ENCODE measurements around the gene PLPPR3. TPM values are rescaled to one million over a fixed set of nuclear protein-coding genes. Genes with fewer than 3 reads are reported as not detected.
"Not testable (repeated sequence)": the region's sequence is repeated elsewhere in the genome, so short reads cannot be mapped to it uniquely, and the experiment has no call there.

The PLPPR3 gene
- total RNA-seq, 1 donor from 2014 or later: not detected

DNA sequence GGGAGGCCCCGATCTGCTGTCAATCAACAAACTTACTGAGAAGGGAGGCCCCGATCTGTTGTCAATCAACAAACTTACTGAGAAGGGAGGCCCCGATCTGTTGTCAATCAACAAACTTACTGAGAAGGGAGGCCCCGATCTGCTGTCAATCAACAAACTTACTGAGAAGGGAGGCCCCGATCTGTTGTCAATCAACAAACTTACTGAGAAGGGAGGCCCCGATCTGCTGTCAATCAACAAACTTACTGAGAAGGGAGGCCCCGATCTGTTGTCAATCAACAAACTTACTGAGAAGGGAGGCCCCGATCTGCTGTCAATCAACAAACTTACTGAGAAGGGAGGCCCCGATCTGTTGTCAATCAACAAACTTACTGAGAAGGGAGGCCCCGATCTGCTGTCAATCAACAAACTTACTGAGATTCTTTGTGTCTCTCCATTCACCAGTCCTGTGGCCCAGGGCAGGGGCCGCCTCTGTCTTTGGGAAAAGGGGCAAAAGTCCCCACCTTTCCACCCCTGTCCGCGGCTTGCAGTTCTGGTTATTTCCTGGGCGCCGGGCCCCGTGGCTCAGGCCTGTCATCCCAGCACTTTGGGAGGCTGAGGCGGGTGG is 32.0 kb upstream of the PLPPR3 start:
- intact Hi-C loops (cut with micrococcal nuclease): not testable (repeated sequence)

DNA sequence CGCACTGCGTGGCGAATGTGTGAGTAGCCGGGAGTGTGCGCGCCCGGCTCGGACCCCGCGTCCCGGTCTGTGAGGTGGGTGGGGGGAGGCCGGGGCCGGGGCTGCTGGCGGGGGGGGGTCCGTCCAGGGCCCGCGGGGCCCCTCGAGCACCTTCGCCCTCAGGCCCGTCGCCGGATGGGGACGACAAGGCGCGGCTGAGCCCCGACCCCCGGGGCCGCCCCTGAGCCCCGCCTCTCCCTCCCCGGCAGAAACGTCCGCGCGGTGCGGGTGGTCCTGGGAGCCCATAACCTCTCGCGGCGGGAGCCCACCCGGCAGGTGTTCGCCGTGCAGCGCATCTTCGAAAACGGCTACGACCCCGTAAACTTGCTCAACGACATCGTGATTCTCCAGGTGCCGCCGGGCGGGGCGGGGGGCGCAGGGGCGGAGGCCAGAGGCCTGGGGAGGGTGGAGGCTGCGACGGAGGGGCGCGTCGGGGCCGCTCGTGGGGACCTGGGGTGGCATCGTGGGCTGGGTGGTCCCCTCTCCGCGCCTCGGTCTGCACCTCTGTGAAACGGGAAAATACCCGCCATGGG is 31.3 kb upstream of the PLPPR3 start:
- intact Hi-C loops (cut with micrococcal nuclease): no loop called here

DNA sequence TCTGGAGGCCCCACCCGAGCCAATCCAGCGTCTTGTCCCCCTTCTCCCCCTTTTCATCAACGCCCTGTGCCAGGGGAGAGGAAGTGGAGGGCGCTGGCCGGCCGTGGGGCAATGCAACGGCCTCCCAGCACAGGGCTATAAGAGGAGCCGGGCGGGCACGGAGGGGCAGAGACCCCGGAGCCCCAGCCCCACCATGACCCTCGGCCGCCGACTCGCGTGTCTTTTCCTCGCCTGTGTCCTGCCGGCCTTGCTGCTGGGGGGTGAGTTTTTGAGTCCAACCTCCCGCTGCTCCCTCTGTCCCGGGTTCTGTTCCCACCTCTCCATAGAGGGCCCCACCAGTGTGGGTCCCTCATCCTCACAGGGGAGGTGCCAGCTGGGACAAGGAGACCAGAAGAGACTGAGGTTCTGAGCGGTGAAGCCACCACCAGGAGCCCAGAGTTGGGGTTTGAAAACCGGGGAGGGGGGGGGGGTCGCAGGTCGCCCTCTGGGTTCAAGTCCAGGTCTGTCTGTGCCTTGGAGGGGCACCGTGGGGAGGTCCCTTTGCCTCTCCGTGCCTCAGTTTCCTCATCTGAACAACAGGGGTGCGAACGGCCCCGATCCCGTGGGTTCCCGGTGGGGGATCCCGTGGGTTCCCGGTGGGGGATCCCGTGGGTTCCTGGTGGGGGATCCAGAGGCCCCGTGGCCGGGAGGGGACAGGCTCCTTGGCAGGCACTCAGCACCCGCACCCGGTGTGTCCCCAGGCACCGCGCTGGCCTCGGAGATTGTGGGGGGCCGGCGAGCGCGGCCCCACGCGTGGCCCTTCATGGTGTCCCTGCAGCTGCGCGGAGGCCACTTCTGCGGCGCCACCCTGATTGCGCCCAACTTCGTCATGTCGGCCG is 30.6 kb upstream of the PLPPR3 start, which contains the start of gene ELANE:
Gene ELANE (plus strand): TSS at position 168 of the 878 bp plus-strand sequence. CDS start 26 bp downstream, at position 194.
- intact Hi-C loops (cut with micrococcal nuclease): no loop called here

DNA sequence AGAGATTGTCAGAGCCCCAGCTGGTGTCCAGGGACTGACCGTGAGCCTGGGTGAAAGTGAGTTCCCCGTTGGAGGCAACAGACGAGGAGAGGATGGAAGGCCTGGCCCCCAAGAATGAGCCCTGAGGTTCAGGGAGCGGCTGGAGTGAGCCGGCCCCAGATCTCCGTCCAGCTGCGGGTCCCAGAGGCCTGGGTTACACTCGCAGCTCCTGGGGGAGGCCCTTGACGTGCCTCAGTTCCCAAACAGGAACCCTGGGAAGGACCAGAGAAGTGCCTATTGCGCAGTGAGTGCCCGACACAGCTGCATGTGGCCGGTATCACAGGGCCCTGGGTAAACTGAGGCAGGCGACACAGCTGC is 29.2 kb upstream of the PLPPR3 start:
- intact Hi-C loops (cut with micrococcal nuclease): no loop called here

DNA sequence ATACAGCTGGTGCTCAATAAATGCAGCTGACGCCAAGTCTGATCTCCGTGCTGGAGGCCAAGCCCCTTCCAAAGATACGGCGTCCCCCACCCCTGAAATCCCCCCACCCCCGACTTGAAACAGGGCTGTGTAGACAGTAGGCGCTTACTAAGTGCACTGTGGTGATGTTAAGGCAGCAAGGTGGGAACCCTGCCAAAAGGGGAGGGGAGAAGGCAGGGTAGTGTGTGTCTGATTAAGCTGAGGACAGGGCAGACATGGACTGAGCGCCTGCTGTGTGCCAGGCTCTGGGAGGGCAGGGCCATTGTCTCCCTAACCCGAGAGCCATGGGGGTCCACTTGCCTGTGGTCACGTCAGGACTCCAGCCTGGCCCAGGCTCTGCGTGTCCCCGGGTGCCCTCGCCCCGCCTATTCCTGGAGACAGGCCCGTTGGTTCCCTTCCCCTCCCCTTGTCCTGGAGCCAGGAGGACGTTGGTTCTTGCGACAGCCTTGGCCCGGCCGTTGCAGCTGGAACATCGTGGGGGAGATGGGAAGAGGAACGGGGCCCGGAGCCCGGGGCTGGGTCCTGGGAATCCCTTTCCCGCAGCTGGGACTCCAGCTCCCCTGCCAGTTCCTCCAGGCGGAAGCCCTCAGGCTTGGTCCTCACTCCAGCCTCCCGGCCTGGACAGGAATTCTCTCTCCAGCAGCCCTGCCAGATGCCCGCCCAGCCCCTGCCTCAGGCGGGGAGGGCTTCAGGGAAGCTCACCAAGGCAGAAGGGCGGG is 28.6 kb upstream of the PLPPR3 start:
- intact Hi-C loops (cut with micrococcal nuclease): no loop called here

DNA sequence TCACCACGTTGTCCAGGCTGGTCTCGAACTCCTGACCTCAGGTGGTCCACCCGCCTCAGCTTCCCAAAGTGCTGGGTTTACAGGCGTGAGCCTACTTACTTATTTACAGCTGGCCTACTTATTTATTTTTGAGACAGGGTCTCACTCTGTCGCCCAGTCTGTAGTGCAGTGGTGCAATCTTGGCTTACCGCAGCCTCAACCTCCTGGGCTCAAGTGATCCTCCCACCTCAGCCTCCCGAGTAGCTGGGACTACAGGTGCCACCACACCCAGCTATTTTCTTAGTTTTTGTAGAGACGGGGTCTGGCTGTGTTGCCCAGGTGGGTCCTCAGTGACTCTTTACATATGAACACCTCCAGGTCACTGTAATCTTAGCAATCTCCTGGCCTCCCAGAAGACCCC is 27.4 kb upstream of the PLPPR3 start:
- intact Hi-C loops (cut with micrococcal nuclease): not testable (repeated sequence)

DNA sequence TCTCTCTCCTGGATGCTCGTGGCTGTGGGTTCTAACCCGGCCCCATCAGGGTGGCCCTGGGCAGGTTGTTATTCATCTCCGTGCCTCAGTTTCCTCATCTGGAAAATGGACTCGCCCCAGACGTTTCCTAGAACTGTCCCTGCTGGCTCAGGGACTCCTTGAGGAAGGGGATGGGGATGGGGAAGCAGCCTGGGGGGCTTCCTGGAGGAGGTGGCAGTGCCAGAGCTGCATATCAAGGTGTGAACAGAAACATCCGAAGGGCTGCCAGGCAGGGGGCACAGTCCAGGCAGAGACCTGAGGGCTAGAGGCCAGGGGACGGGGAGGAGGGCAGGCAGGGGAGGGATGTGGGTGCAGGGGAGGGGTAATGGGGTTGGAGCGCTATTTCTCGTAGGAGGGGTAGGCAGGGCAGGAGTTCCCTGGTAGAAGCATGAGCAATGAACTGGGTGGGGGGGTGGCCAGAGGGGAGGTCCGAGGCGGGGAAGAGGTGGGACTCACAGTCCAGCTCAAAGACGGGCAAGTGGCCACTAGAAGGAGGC is 26.7 kb upstream of the PLPPR3 start:
- intact Hi-C loops (cut with micrococcal nuclease): no loop called here

DNA sequence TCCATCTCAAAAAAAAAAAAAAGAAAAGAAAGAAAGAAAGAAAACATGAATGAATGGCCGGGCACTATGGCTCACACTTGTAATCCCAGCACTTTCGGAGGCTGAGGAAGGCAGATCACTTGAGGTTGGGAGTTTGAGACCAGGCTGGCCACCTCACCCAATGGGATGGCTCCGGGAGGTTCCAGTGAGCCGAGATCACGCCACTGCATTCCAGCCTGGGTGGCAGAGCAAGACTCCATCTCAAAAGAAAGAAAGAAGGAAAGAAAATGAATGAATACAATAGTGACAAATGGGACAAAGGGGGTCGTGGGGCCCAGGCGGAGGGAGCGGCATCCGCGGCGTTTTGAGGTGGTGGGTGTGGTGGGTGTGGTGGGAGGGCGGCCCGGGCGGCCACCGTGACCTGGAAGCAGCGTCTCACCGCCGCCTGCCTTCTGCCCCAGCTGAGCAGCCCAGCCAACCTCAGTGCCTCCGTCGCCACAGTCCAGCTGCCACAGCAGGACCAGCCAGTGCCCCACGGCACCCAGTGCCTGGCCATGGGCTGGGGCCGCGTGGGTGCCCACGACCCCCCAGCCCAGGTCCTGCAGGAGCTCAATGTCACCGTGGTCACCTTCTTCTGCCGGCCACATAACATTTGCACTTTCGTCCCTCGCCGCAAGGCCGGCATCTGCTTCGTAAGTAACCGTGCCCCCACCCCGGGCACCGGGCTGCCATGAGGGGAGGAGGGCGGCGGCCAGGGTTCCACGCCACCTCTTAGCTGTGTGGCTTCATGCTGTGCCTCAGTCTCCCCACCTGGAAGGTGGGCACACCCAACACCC is 24.2 kb upstream of the PLPPR3 start:
- intact Hi-C loops (cut with micrococcal nuclease): no loop called here

DNA sequence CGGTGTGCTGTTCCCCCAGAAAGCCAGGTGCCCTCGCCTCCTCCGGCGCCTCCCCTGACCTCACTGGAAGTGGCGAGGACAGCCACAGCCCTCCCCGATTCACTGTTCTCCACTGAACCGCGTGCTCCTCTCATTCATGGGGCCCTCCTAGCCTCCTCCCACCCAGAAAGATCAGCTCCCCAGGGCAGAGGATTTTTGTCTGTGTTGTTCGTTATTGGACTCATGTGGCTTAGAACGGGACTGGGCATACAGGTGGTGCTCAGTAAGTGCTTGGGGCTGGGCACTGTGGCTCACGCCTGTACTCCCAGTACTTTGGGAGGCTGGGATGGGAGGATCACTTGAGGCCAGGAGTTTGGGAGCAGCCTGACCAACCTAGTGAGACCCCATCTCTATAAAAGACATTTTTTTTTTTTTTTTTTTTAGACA is 22.8 kb upstream of the PLPPR3 start:
- intact Hi-C loops (cut with micrococcal nuclease): no loop called here

DNA sequence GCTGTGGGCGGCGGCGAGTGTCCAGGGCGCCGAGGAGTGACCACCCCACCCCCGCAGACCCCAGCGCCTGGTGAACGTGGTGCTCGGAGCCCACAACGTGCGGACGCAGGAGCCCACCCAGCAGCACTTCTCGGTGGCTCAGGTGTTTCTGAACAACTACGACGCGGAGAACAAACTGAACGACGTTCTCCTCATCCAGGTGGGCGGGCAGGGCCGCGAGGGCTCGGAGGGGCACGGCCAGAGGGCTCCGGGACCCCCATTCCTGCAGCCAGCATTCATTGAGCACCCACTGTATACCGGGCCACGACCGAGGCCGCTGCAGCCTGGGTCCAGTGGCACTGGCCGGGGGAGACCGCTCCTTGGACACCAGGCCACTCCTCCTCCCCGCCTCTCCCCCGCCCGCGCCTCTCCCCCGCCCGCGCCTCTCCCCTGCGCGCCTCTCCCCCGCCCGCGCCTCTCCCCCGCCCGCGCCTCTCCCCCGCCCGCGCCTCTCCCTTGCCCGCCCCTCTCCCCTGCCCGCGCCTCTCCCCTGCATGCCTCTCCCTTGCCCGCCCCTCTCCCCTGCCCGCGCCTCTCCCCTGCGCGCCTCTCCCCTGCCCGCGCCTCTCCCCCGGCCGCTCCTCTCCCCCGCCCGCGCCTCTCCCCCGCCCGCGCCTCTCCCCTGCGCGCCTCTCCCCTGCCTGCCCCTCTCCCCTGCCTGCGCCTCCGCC is 22.2 kb upstream of the PLPPR3 start:
- intact Hi-C loops (cut with micrococcal nuclease): no loop called here

DNA sequence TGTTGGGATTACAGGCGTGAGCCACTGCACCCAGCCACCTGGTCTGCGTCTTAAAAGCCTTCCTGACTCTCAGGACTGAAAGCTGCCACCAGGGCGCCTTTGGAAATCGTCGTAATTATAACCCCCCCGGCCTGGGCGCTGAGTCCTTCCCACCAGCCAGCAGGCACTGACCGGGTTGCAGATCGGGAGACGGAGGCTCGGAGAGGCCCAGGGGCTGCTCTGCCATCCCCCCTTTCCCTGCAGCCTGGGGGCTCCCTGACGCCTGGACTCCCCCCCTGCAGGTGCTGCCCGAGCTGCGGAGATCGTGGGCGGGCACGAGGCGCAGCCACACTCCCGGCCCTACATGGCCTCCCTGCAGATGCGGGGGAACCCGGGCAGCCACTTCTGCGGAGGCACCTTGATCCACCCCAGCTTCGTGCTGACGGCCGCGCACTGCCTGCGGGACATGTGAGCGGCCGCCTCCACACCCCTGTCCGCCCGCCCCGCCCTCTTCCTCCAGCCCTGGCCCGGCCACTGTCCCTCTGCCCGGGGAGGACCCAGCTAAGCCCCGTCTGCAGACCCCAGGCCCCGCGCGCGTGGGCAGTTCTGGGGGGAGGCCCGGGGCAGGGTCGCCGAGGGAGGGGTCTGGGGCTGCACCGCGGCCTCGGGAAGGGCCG is 21.6 kb upstream of the PLPPR3 start:
- intact Hi-C loops (cut with micrococcal nuclease): no loop called here

DNA sequence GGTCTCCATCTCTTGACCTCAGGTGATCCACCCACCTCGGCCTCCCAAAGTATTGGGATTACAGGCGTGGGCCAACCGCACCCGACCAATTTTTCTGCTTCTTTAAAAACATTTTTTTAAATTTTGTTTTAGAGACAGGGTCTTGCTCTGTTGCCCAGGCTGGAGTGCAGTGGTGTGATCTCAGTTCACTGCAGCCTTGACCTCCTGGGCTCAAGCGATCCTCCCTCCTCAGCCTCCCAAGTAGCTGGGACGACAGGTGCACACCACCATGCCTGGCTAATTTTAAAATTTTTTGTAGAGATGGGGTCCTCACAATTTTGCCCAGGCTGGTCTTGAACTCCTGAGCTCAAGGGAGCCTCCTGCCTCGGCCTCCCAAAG is 21.0 kb upstream of the PLPPR3 start:
- intact Hi-C loops (cut with micrococcal nuclease): not testable (repeated sequence)

DNA sequence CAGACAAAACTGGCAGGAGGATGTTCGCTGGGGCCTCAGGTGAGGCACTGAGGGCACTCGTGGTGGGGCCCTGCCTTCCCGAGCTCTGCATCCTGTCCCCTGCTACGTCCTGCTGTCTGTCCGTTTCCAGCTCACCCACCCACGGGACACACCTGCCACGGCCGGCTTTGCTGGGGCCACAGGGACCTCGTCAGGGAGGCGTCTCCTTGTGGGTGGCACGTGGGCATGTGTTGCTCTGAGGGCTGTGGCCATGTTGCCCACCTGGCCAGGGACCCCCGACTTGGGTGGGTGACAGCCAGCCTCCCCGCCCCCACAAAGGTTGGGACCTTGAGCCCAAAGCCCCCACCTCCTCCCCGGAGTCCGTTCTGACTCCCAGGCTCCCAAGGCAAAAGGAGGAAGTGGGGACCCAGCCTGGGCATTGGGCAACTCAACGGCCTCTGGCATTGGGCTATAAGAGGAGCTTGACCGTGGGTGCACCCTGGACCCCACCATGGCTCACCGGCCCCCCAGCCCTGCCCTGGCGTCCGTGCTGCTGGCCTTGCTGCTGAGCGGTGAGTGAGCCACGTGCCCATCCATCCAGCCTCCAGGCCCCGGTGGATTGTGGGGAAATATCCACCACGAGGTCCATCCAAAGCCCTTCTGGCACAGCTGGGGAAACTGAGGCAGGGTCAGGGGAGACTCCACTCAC is 18.9 kb upstream of the PLPPR3 start, which contains the start of gene PRTN3:
Gene PRTN3 (plus strand): TSS at position 481 of the 688 bp plus-strand sequence. CDS start 10 bp downstream, at position 491.
- intact Hi-C loops (cut with micrococcal nuclease): no loop called here

DNA sequence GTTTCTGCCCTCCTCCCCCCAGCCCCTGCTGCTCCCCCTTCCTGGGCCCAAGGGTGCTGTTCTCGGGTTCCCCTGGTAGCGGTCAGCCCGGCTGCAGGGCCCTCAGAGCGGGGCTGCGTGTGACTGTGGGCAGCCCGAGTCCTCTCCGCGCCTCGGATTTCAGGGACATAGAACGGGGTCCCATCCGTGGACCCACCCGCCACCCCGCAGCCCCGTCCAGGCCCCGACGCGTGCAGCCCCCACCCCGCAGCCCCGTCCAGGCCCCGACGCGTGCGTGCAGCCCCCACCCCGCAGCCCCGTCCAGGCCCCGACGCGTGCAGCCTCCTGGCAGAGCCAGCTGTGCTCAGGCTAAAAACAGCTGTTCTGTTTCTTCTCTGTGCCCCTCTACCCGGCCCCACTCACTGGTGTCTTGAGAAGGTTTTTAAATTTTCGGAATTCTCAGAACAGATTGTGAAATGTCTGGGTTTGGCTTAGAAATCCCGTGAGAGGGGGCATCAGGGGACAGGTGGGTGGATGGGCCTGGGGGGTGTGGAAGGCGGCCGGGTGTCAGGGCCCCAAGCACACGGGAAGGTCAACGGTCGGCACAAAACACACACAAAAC is 13.6 kb upstream of the PLPPR3 start:
- intact Hi-C loops (cut with micrococcal nuclease): no loop called here

DNA sequence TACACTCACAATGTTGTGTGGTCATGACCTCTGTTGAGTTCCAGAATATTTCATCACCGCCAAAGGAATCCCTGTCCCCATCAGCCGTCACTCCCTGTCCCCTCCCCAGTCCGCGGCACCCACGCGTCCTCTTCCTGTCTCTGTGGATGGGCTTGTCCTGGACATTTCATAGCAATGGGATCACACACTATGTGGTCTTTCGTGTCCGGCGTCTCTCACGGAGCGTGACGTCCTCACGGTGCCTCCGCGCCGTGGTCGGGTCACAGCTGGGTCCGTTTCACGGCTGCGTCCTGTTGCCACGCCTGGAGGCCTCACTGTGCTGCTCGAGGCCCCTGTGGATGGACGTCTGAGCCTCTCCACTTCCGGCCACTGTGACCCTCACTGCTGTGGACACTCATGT is 12.5 kb upstream of the PLPPR3 start:
- intact Hi-C loops (cut with micrococcal nuclease): no loop called here

DNA sequence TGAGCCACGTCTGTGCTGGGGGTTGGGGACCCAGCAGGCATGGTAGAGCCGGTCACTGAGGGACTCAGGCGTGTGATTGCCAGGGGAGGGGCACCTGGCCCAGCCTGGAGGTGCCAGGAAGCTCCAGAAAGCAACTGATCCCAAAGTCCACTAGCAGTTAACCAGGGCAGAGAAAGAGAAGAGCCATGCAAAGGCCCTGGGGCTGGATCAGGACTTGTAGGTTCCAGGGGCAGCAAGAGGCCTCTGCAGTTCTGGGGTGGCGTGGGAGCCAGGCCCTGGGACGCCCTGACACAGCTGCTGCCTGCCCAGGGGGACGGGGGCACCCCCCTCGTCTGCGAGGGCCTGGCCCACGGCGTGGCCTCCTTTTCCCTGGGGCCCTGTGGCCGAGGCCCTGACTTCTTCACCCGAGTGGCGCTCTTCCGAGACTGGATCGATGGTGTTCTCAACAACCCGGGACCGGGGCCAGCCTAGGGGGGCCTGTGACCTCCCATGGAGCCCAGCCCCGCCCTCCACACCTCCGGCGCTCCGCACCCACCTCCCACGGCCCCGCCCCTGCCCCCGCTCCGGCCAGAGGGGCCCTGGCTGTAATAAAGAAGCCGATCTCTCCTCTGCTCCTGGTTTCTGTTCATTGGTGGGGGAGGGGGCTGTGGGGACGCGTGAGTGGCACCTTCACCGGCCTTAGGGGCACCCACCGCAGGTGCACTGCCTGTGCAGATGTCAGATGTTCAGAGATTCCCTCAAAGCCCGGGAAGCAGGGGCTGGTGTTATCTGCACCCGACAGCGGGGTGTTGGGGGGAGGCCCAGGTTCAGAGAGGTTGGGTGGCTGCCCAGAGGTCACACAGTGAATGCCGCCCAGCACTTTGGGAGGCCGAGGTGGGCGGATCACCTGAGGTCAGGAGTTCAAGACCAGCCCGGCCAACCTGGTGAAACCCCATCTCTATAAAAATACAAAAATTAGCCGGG is 9.9 kb upstream of the PLPPR3 start:
- intact Hi-C loops (cut with micrococcal nuclease): no loop called here

DNA sequence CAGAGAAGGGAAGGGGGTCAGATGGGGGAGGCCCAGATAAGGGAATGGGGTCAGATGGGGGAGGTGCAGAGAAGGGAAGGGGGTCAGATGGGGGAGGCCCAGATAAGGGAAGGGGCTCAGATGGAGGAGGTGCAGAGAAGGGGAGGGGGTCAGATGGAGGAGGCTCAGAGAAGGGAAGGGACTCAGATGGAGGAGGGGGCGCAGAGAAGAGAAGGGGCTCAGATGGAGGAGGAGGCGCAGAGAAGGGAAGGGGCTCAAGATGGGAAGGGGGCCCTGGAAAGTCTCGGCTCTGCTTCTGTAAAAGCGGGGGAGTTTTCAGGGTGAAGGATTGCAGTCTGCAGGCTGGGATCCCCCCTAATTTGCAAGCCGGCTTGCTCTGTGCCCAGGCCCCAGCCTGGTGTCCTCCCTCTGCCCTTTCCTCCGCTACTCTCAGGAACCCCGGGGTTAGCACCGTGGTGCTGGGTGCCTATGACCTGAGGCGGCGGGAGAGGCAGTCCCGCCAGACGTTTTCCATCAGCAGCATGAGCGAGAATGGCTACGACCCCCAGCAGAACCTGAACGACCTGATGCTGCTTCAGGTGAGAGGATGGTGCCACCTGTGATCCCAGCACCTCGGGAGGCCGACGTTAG is 7.5 kb upstream of the PLPPR3 start:
- intact Hi-C loops (cut with micrococcal nuclease): no loop called here

All from T-helper 1 cell treated with Interleukin-12 subunit alpha and Interleukin-12 subunit beta and Interleukin-4 antibody, amounts not matched to agents 30 ng/mL and 1 ng/mL, for 36 hours (primary cell).